HG03460 (cell line): ENCODE measurements around the gene MEIKIN.

Source experiments
- ATAC-seq: cut with Tn5 transposase; IDR thresholded peaks from one replicate; pipeline ENCODE4 v1.9.1; 2021; ENCODE audit not compliant: unreplicated experiment

The MEIKIN gene

DNA sequence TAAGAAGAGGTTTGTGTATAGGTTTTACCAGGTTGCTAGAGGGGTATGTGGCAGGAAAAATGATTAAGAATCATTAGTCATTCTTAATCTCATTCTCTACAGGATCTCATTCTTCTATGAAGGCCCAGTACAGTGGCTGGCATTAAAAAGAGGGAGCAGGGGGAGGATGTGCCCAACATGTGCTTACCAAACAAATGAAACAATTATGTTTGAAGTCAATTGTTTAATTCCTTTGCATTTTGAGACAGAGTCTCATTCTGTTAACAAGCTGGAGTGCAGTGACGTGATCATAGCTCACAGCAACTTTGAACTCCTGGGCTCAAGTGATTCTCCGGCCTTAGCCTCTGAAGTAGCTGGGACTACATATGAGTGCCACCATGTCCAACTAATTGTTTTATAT is 171.7 kb downstream of the MEIKIN start:
- no peak for ATAC-seq

- ATAC-seq, result no peak
These were observed 173.8 kb downstream of the MEIKIN start for GRCh38 chr5:131771692-131772091.

GRCh38 chr5:131769961-131770360 is 175.5 kb downstream of the MEIKIN start:
- ATAC-seq, result no peak

GRCh38 chr5:131769336-131769735 is 176.1 kb downstream of the MEIKIN start:
- ATAC-seq, result no peak

GRCh38 chr5:131767891-131768290 is 177.6 kb downstream of the MEIKIN start:
- no peak for ATAC-seq

- no peak for ATAC-seq
These were observed 178.8 kb downstream of the MEIKIN start for GRCh38 chr5:131766689-131767088.

GRCh38 chr5:131765261-131765660 is 180.2 kb downstream of the MEIKIN start:
- no peak for ATAC-seq

DNA sequence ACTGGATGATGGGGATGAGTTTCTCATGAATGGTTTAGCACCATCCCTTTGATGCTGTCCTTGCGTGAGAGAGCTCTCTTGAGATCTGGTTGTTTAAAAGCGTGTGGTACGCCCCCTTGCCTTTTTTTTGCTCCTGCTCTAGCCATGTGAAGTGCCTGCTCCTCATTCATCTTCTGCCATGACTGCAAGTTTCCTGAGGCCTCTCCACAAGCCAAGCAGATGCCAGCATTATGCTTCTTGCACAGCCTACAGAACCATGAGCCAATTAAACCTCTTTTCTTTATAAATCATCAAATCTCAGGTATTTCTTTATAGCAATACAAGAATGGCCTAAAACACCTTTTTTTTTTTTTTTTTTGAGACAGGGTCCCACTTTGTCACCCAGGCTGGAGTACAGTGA is 181.5 kb downstream of the MEIKIN start:
- no peak for ATAC-seq

- no peak for ATAC-seq
These were observed 184.7 kb downstream of the MEIKIN start for GRCh38 chr5:131760793-131761192.

GRCh38 chr5:131759704-131760103 is 185.8 kb downstream of the MEIKIN start:
- ATAC-seq, result no peak

DNA sequence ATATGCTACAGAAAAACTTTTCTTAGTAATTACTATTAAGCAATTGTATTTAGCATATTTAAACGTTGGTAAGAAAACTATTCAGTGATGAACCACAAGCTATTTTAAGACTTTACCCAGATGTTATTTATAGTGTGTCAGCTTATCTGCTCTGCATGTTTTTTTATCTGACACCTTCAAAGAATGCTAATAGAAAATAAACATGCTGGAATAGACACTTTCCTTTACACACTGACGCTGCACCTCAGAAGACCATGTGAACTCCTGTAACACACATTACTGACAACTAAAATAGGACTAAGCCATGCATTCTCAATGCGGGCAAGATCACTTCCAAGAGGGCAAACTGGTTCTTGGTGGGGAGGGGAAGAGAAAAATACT is 187.0 kb downstream of the MEIKIN start:
- no peak for ATAC-seq

GRCh38 chr5:131757830-131758519 is 187.5 kb downstream of the MEIKIN start:
- no peak for ATAC-seq
